VCaP (cell line): ENCODE measurements around the gene BRS3.
"Not testable (repeated sequence)": the region's sequence is repeated elsewhere in the genome, so short reads cannot be mapped to it uniquely, and the experiment has no call there.

Experiments used
- H3K27ac ChIP-seq: fragments of 450-650 bp; 2 replicates; pipeline ENCODE4 v1.5.1; 2017
- TF ChIP-seq, protein P1 (sequence below): fragments of 450-650 bp; conservative IDR thresholded peaks from 2 replicates; pipeline ENCODE4 v1.5.1; 2017; ENCODE audit warnings: mild to moderate bottlenecking, moderate library complexity

Gene BRS3

DNA sequence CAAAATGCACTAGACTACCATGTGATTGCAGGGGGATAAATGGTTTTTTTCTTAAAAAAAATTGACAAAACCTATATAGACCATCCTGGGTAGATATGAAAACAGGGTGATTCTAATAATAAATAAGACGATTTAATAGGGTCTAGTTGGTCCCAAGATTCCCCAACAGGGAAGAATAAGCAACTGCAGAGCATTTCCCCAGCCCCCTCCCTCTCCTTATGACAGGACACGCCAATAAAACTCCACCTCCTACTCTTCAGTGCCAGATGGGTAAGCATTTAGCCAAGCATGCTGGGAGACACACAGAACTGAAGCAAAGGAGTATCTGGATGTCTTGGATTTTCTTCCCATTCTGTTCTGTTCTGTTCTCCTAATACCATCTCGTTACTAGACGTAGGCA, at the start of gene BRS3:
BRS3 (plus strand) TSS at position 301 of the 400 bp plus-strand sequence. CDS start 168 bp downstream, outside the sequence.
- TF ChIP-seq, protein P1, sequence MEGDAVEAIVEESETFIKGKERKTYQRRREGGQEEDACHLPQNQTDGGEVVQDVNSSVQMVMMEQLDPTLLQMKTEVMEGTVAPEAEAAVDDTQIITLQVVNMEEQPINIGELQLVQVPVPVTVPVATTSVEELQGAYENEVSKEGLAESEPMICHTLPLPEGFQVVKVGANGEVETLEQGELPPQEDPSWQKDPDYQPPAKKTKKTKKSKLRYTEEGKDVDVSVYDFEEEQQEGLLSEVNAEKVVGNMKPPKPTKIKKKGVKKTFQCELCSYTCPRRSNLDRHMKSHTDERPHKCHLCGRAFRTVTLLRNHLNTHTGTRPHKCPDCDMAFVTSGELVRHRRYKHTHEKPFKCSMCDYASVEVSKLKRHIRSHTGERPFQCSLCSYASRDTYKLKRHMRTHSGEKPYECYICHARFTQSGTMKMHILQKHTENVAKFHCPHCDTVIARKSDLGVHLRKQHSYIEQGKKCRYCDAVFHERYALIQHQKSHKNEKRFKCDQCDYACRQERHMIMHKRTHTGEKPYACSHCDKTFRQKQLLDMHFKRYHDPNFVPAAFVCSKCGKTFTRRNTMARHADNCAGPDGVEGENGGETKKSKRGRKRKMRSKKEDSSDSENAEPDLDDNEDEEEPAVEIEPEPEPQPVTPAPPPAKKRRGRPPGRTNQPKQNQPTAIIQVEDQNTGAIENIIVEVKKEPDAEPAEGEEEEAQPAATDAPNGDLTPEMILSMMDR, result no peak
- no peak within 1 kb of the TSS for H3K27ac ChIP-seq

DNA sequence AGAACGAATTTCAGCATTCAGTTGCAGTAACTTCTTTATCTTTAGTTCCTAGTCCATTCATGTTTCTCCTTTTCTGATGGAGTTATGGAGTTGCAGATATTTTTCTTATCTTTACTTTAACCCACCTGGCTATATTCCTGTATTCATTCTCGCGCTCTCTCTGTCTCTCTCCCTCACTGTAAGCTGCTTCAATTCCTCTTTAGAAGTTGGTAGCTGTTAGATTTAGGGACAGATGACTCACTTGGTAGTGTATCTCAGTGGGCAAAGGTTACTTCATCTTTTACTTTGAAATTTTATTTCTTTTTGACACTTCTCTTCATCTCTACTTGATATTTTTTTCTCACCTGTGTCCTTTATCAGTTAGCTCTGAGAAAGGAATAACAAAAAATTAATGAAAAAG, 49.6 kb upstream of the BRS3 start:
- H3K27ac ChIP-seq, result no peak overlapping the region
- TF ChIP-seq, protein P1, result no peak

DNA sequence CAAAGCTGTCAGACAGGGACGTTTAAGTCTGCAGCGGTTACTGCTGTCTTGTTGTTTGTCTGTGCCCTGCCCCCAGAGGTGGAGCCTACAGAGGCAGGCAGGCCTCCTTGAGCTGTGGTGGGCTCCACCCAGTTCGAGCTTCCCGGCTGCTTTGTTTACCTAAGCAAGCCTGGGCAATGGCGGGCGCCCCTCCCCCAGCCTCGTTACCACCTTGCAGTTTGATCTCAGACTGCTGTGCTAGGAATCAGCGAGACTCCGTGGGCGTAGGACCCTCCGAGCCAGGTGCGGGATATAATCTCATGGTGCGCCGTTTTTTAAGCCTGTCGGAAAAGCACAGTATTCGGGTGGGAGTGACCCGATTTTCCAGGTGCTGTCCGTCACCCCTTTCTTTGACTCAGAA, 42.1 kb upstream of the BRS3 start:
- H3K27ac ChIP-seq, result not testable (repeated sequence)

DNA sequence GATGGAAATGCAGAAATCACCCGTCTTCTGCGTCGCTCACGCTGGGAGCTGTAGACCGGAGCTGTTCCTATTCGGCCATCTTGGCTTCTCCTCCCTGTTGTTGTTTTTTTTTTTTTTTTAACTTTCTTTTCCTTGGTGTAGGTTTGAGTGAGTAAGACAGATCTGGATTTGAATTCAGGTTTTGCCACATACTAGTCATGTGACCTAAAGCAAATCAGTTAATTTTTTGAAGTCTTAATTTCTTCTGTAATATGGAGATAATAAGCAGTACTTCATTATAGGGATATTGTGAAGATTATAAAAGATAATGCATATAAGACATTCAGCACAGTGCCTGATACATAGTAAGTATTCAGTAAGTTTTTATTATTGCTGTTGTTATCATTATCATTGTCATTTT, 41.5 kb upstream of the BRS3 start:
- TF ChIP-seq, protein P1, result no peak

DNA sequence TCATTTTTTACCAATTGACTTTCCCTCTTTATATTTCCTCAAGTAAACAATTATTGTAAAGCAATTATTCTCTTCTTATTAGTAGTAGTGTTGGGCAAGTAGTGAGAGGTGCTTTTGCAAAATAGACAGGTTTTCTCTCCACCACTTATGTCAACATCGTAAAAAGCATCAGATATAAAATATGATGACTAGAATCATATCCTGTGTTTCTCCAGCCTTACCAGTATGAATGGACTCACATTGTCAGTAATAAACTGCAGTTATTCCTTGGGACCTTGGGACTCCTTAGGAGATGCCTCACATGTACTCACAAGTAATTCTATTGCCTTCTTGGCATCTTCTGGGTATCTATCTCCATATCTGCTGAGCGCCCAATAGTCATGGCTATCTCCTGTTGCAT, 40.4 kb upstream of the BRS3 start:
- TF ChIP-seq, protein P1, result no peak
- no peak overlapping the region for H3K27ac ChIP-seq

More for the DNA sequence above, 41.5 kb upstream of the BRS3 start:
- H3K27ac ChIP-seq, result no peak overlapping the region

DNA sequence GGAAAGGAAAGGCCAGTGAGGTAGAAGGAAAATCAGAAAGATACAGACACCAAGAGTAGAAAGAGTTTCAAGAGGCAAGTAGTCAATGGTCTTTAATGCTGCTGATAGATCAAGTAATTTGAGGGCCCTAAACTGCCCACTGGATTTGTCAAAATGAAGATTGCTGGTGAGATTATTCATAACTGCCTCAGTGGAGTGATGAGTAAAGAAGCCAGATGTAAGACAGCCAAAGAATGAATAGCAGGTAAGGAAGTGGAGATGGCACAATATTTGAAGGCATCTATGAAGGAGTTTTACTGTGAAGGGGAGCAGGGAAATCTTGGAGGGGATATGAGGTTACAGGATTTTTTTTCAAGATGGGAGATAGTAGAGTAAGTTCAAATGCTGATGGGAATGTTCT, 39.8 kb upstream of the BRS3 start:
- H3K27ac ChIP-seq, result no peak overlapping the region
- TF ChIP-seq, protein P1, result no peak

DNA sequence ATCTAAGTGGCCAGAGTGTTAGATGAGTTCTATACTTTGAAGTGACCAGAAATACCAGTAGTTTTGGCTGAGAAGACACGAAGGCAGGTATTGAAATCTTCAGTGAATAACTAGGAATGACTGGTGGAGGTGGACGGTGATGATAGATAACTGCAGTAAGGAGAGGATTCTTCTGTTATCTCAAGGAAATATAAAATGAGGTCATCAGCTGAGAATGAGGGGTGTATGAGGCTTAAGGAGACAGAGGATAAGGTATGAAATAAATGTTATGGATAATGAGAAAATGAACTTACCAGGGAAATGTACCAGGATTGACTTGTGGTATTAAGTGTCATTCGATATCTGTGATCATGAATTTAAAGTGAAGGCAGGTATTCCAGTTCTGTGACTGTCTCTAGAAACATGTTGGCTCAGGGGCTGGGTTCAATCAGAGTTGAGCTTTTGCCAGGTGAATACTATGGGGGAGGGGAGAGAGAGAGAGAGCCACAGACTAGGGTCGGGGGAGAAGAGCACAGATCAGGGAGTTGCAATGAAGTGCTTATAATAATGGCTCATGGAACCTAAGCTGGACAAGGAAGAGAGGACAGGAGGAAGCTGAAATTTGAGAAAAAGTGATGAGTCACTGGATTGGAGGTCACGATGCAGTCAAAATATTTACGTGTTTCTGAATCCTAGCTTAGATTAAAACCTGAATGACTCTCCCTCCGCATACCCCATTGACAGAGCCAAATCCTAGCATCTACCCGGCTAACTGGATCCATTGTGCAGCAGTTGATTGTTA, 37.5 kb upstream of the BRS3 start:
- TF ChIP-seq, protein P1, result no peak
- no peak overlapping the region for H3K27ac ChIP-seq

DNA sequence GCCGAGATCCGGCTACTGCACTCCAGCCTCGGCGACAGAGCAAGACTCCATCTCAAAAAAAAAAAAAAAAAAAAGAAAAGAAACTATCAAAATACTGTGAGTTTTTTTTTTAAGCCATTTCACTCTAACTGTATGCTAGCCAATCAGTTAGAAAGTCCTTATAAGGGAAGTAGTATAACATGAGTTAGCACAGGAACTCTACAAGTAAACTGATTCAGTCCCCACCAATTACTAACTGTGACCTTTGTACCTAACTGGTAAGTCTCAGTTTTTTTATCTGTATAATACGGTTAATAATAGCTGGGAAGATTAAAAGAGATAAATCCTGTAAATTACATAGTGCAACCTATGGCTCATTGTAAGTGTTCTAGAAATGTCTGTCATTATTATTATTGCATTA, 35.1 kb upstream of the BRS3 start:
- H3K27ac ChIP-seq, result no peak overlapping the region
- TF ChIP-seq, protein P1, result no peak
